Adipose tissue (tissue), 3 donors: Measurements from ENCODE around the gene COL18A1. TPM values are rescaled to one million over a fixed set of nuclear protein-coding genes. Genes with fewer than 3 reads are reported as not detected.

Experiments
- H3K27ac ChIP-seq: one replicate; pipeline ENCODE4 v1.5.1; 2013; ENCODE audit warnings: low read depth, low read length
- WGBS, 3 donors: extraction: QIAGEN DNeasy Blood & Tissue Kit; methylation state at CpG; one replicate each; pipeline ENCODE4 v1.1.7; 2013; 5-methylcytosine and 5-hydroxymethylcytosine counted together
- polyA plus RNA-seq, 3 donors: library from polyadenylated mRNA; stranded (reverse); fragments of 200-250 nt; gene quantifications; one replicate each; pipeline ENCODE4 v1.2.3, GENCODE V29; 2013
- donor health status: healthy with polysubstance abuse.
- donor health status: Bipolar disorder and iron deficiency.
- donor health status: healthy.

The COL18A1 gene
- polyA plus RNA-seq, 3 donors: 42.2 to 93.6 (median 50.6) TPM

- no peak overlapping the region for H3K27ac ChIP-seq
- 21 to 36% (median 29%) methylated on average over 21 to 23 of the region's 23 CpGs for WGBS, 3 donors
Observed at GRCh38 chr21:45454926-45455673, 50.1 kb downstream of the COL18A1 start.

- 66 to 72% (median 68%) methylated on average over 42 to 47 of the region's 47 CpGs for WGBS, 3 donors
- H3K27ac ChIP-seq: no peak overlapping the region
Observed at GRCh38 chr21:45455674-45456583, 51.0 kb downstream of the COL18A1 start.

GRCh38 chr21:45456584-45457160 is 51.7 kb downstream of the COL18A1 start:
- H3K27ac ChIP-seq: no peak overlapping the region
- WGBS, 3 donors: 85 to 89% (median 87%) methylated on average over 38 of the region's 38 CpGs

GRCh38 chr21:45457161-45457831 is 52.3 kb downstream of the COL18A1 start:
- WGBS, 3 donors: 79 to 88% (median 82%) methylated on average over 20 to 25 of the region's 25 CpGs
- no peak overlapping the region for H3K27ac ChIP-seq

- WGBS, 3 donors: 76 to 78% (median 77%) methylated on average over 9 of the region's 9 CpGs
- no peak overlapping the region for H3K27ac ChIP-seq
Observed at GRCh38 chr21:45457832-45458172, 52.8 kb downstream of the COL18A1 start.

GRCh38 chr21:45458281-45459170 is 53.6 kb downstream of the COL18A1 start:
- 81 to 86% (median 85%) methylated on average over 30 of the region's 30 CpGs for WGBS, 3 donors
- H3K27ac ChIP-seq: no peak overlapping the region

- no peak overlapping the region for H3K27ac ChIP-seq
- 81 to 88% (median 86%) methylated on average over 23 of the region's 23 CpGs for WGBS, 3 donors
Observed at GRCh38 chr21:45459171-45460010, 54.4 kb downstream of the COL18A1 start.

GRCh38 chr21:45460011-45460565 is 55.1 kb downstream of the COL18A1 start:
- H3K27ac ChIP-seq: no peak overlapping the region
- WGBS, 3 donors: 89 to 92% (median 90%) methylated on average over 23 of the region's 23 CpGs

GRCh38 chr21:45460611-45461368 is 55.8 kb downstream of the COL18A1 start:
- no peak overlapping the region for H3K27ac ChIP-seq
- WGBS, 3 donors: 74 to 80% (median 79%) methylated on average over 9 of the region's 9 CpGs

- WGBS, 3 donors: 87 to 94% (median 93%) methylated on average over 5 of the region's 5 CpGs
- H3K27ac ChIP-seq: no peak overlapping the region
Observed at GRCh38 chr21:45461369-45461750, 56.4 kb downstream of the COL18A1 start.

- H3K27ac ChIP-seq: no peak overlapping the region
Observed at GRCh38 chr21:45461806-45462341, 56.9 kb downstream of the COL18A1 start.

GRCh38 chr21:45463871-45464270 is 58.9 kb downstream of the COL18A1 start:
- WGBS, 3 donors: 84 to 94% (median 90%) methylated on average over 6 to 7 of the region's 7 CpGs

GRCh38 chr21:45464309-45464708 is 59.3 kb downstream of the COL18A1 start:
- no peak overlapping the region for H3K27ac ChIP-seq
- WGBS, 3 donors: 77 to 93% (median 93%) methylated on average over 5 of the region's 5 CpGs

More at GRCh38 chr21:45463871-45464270, 58.9 kb downstream of the COL18A1 start:
- H3K27ac ChIP-seq: no peak overlapping the region

GRCh38 chr21:45465105-45465504 is 60.1 kb downstream of the COL18A1 start:
- 54 to 66% (median 60%) methylated on average over 16 of the region's 16 CpGs for WGBS, 3 donors
- H3K27ac ChIP-seq: no peak overlapping the region

GRCh38 chr21:45465611-45466329 is 60.8 kb downstream of the COL18A1 start:
- 80 to 88% (median 85%) methylated on average over 26 to 27 of the region's 27 CpGs for WGBS, 3 donors
- no peak overlapping the region for H3K27ac ChIP-seq
